Measurements from ENCODE around the gene SIGLEC7.
"Not testable (repeated sequence)": the region's sequence is repeated elsewhere in the genome, so short reads cannot be mapped to it uniquely, and the experiment has no call there.

Gene SIGLEC7

DNA sequence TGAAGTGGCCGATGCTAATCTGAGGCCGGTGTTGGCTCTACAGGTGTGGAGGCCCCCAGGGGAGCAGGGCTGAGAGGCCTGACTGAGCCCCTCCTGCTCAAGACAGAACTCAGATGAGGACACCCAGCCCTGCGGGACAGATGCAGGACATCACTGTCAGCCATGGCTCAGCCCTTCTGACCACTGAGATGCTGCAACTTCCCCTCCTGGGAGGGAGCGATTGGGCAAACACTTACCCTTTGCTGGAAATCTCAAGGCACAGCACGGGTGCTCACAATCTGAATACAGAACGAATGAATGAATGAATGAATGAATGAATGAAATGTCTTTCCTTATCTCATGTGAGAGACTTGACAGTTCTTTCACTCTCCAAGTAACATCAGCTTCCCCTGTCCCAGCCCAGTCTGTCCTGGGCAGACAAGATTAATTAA lies 3.5 kb upstream of the SIGLEC7 start:
- DNase-seq (ENCODE audit: low read depth) = no peak
- TF ChIP-seq, protein P1, sequence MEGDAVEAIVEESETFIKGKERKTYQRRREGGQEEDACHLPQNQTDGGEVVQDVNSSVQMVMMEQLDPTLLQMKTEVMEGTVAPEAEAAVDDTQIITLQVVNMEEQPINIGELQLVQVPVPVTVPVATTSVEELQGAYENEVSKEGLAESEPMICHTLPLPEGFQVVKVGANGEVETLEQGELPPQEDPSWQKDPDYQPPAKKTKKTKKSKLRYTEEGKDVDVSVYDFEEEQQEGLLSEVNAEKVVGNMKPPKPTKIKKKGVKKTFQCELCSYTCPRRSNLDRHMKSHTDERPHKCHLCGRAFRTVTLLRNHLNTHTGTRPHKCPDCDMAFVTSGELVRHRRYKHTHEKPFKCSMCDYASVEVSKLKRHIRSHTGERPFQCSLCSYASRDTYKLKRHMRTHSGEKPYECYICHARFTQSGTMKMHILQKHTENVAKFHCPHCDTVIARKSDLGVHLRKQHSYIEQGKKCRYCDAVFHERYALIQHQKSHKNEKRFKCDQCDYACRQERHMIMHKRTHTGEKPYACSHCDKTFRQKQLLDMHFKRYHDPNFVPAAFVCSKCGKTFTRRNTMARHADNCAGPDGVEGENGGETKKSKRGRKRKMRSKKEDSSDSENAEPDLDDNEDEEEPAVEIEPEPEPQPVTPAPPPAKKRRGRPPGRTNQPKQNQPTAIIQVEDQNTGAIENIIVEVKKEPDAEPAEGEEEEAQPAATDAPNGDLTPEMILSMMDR (conservative IDR thresholded peaks at IDR 0.05; ENCODE audit: low read depth, low read length) = no peak

DNA sequence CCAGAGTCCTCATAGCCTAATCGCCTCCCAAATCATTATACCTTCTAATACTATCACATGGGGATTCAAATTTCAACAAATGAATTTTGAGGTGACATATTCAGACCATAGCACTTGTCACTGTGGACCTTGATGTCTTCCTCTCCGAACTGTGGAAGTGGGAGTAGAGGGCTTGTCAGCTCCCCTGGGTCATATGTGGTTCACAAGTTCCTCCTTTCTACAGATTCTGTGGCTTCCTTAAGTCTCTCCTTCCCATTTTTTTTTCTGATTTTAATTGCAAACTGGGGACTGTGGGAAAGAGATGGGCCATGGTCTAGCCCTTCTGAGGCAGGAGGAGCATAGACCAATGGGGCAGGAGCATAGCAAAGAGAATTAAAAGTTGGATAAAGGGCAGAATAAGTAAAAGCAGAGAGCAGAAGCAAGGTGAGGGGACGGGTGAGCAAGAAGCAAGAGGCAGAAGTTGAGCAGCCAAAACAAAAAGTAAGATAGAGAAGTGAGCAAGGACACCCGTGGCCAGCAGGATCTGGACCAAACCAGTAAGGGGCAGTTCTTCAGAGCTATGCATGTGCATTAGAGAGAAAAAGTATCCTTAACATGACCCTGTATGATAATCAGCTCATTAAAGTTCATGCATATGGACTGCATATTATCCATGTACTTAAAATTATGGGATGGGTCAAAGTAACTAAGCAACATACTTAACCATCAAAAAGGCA lies 2.6 kb upstream of the SIGLEC7 start:
- DNase-seq (ENCODE audit: low read depth) = no peak
- H3K4me3 ChIP-seq (ENCODE audit: low read depth, low read length) = no peak overlapping the region
- TF ChIP-seq, protein P1 (conservative IDR thresholded peaks at IDR 0.05; ENCODE audit: low read depth, low read length) = no peak

More for the DNA sequence above, 3.5 kb upstream of the SIGLEC7 start:
- no peak overlapping the region for H3K4me3 ChIP-seq (ENCODE audit: low read depth, low read length)

DNA sequence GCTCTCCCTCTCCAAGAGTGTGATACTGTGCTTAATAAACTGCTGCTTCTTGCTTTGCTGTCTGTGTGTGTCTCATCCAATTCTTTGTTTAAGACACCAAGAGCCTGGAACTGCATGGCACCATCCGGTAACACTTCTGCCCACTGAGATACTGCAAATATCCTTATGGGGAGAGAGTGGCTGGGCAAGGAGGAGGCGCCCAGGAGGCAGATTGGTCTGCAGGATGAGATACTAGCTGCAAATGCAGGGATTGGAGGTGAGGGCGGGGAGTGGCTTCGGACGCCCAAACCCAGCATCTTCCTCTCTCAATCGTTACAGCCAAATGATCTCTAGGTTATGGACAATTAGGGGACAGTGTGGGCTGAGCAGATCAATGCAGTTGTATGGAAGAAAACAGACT lies 1.7 kb upstream of the SIGLEC7 start:
- H3K4me3 ChIP-seq (ENCODE audit: low read depth, low read length) = no peak overlapping the region
- no peak for DNase-seq (ENCODE audit: low read depth)
- TF ChIP-seq, protein P1 (conservative IDR thresholded peaks at IDR 0.05; ENCODE audit: low read depth, low read length) = no peak

DNA sequence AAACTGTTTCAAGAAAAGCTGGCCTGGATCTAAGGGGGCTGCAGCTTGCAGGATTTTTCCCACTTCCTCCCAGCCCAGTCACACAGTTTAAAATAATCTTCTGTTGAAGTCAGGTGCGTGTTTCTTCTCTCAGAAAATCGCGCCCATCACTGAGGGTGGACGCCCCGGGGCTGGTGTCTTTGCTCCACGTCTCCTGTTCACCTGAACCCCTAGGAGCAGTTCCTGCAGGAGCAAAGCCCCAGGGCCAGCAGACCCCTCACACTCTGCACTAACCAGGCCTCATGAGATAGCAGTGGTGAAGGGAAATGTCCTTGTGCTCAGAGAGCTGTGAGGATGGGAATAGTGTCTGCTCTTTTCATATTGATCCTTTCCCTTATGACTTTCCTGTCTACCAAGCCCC lies 920 bp upstream of the SIGLEC7 start:
- no peak for DNase-seq (ENCODE audit: low read depth)
- no peak overlapping the region for H3K4me3 ChIP-seq (ENCODE audit: low read depth, low read length)
- TF ChIP-seq, protein P1 (conservative IDR thresholded peaks at IDR 0.05; ENCODE audit: low read depth, low read length) = no peak

DNA sequence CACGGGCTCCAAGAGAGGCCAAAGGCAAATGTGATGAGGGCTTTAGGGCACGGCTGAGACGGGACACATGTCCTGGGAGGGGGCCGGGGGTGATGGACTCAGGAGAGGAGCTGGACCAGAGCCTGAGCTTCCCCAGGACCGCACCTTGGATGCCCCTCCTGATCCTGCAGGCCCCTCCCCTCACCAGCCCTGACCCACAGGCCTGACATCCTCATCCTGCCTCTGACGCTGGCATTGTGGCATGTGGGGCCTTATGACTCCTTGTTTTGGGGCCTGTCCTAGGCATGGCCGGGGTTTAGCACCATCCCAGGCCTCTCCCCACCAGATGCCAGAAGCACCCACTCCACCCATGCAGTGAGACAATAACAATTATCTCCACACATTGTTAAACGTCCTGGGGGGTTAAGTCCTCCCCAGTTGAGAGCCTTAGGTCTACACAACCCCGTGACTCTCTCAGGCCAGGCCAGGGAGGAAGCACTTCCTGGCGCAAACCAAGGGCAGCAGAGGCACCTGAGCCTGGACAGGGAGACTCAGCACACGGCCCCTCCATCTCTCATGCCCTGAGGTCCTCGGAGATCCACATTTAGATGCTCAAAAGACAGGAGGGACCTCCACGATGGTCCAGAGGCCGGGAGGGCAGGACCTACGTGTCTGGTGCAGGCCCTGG lies 841 bp downstream of the SIGLEC7 start:
- not testable (repeated sequence) for H3K4me3 ChIP-seq (ENCODE audit: low read depth, low read length); DNase-seq (ENCODE audit: low read depth)

DNA sequence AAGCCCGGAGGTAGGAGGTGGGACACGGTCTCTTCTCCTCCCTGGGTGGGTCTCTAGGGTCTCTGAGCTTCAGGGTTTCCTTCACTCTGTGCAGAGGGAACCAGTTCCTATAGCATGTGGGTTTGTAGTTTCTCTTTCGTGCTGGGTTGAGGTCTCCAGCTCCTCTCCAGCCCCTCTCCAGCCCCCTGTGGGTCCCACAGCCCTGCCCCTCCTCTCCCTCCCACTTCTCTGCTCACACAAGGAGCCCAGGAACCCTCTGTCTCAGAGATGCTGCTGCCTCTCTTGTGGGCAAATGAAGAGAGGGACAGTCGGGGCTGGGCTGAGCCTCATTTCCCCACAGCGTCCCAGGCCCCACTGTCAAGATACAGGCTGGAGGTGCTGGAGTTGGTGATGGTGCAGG lies 1.4 kb downstream of the SIGLEC7 start:
- no peak overlapping the region for H3K4me3 ChIP-seq (ENCODE audit: low read depth, low read length)
- no peak for DNase-seq (ENCODE audit: low read depth)
- TF ChIP-seq, protein P1 (conservative IDR thresholded peaks at IDR 0.05; ENCODE audit: low read depth, low read length) = no peak

DNA sequence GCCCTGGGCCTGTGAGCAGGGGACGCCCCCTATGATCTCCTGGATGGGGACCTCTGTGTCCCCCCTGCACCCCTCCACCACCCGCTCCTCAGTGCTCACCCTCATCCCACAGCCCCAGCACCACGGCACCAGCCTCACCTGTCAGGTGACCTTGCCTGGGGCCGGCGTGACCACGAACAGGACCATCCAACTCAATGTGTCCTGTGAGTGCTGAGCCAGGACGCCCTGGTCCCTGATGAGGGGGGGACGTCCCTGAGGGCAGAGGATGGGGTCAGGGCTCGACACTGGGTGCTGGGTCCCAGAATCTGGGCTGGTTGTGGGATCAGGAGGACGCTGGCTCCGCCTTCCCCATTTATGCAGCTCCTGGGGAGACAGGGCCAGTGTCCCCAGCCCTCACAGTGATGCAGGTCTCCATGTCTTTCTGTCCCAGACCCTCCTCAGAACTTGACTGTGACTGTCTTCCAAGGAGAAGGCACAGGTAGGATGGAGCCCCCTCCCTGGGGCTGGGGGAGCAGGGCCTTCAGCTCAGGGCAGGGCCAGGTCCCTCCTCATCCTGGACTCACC lies 2.5 kb downstream of the SIGLEC7 start:
- TF ChIP-seq, protein P1 (conservative IDR thresholded peaks at IDR 0.05; ENCODE audit: low read depth, low read length) = no peak
- no peak overlapping the region for H3K4me3 ChIP-seq (ENCODE audit: low read depth, low read length)
- no peak for DNase-seq (ENCODE audit: low read depth)
